Brain pericyte (primary cell): ENCODE measurements around the gene ASF1A.
A peak's percentile ranks its signal among the peaks of the same experiment; 100 is the strongest.

Experiments
- DNase-seq: peaks from one replicate; pipeline ENCODE4 v3.0.0-alpha.2; 2012; ENCODE audit warnings: low read depth, low spot score

The ASF1A gene

GRCh38 chr6:118881440-118882313, 12.3 kb upstream of the ASF1A start:
- DNase-seq, result no peak

GRCh38 chr6:118882314-118882905, 11.5 kb upstream of the ASF1A start:
- DNase-seq, result no peak

- no peak for DNase-seq
Observed at GRCh38 chr6:118886641-118887040, 7.3 kb upstream of the ASF1A start.

- no peak for DNase-seq
Observed at GRCh38 chr6:118889163-118889562, 4.8 kb upstream of the ASF1A start.

GRCh38 chr6:118890997-118891790, 2.8 kb upstream of the ASF1A start:
- DNase-seq, result no peak

GRCh38 chr6:118892355-118892991, 1.5 kb upstream of the ASF1A start:
- no peak for DNase-seq

GRCh38 chr6:118893064-118893806, 717 bp upstream of the ASF1A start:
- DNase-seq, result peak; percentile 58

- DNase-seq, result no peak
Observed at GRCh38 chr6:118894425-118895260, 691 bp downstream of the ASF1A start.

GRCh38 chr6:118895261-118895560, 1.3 kb downstream of the ASF1A start:
- DNase-seq, result no peak

- DNase-seq, result no peak
Observed at GRCh38 chr6:118895859-118896258, 1.9 kb downstream of the ASF1A start.

- no peak for DNase-seq
Observed at GRCh38 chr6:118896339-118897136, 2.6 kb downstream of the ASF1A start.

- no peak for DNase-seq
Observed at GRCh38 chr6:118897386-118897785, 3.4 kb downstream of the ASF1A start.

- DNase-seq, result no peak
Observed at GRCh38 chr6:118899948-118900347, 6.0 kb downstream of the ASF1A start.

- no peak for DNase-seq
Observed at GRCh38 chr6:118902726-118903125, 8.8 kb downstream of the ASF1A start.

GRCh38 chr6:118903138-118903537, 9.2 kb downstream of the ASF1A start:
- no peak for DNase-seq

GRCh38 chr6:118903691-118904090, 9.7 kb downstream of the ASF1A start:
- no peak for DNase-seq

GRCh38 chr6:118905084-118905483, 11.1 kb downstream of the ASF1A start:
- no peak for DNase-seq

GRCh38 chr6:118905851-118906250, 11.9 kb downstream of the ASF1A start:
- no peak for DNase-seq

GRCh38 chr6:118908441-118908840, 14.5 kb downstream of the ASF1A start:
- DNase-seq, result no peak

GRCh38 chr6:118912646-118913045, 18.7 kb downstream of the ASF1A start:
- DNase-seq, result no peak
